Measurements from ENCODE around the gene PLCXD3.

Gene PLCXD3

DNA sequence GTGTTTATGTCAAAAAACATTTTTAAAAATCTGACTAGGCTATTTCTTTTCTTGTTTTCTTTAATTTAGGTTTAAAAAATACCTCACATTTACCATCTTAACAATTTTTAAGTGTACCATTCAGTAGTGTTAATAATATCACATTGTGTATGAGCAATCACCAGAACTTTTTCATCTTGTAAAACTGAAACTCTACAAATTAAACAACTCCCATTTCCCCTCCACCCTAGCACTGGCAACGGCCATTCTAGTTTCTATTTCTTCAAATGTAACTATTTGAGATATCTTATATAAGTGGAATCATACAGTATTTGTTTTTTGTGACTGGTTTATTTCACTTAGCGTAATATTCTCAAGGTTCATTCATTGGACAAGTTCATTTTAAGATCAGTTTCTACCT, 27.7 kb downstream of the PLCXD3 start:
- TF ChIP-seq, protein P1, sequence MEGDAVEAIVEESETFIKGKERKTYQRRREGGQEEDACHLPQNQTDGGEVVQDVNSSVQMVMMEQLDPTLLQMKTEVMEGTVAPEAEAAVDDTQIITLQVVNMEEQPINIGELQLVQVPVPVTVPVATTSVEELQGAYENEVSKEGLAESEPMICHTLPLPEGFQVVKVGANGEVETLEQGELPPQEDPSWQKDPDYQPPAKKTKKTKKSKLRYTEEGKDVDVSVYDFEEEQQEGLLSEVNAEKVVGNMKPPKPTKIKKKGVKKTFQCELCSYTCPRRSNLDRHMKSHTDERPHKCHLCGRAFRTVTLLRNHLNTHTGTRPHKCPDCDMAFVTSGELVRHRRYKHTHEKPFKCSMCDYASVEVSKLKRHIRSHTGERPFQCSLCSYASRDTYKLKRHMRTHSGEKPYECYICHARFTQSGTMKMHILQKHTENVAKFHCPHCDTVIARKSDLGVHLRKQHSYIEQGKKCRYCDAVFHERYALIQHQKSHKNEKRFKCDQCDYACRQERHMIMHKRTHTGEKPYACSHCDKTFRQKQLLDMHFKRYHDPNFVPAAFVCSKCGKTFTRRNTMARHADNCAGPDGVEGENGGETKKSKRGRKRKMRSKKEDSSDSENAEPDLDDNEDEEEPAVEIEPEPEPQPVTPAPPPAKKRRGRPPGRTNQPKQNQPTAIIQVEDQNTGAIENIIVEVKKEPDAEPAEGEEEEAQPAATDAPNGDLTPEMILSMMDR (IDR thresholded peaks at IDR 0.05), result no peak

DNA sequence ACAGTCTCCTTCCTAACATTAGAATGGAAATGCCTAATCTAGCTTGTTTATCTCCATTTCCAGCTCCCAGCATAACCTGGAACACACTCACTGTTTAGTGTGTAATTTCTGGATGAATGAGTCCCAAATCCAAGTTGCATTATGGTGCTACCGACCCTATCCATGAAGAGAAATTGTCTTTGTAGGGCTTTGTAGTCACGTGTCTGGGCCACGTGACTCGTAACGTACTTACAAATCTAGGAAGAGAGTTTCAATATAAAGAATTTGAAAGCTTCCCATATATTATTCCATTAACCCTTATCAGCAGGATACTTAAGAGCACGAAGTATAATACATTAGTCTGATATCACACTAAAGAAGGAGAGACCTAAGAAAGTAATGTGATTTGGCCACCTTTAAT, 28.2 kb downstream of the PLCXD3 start:
- TF ChIP-seq, protein P1 (IDR thresholded peaks at IDR 0.05), result no peak

DNA sequence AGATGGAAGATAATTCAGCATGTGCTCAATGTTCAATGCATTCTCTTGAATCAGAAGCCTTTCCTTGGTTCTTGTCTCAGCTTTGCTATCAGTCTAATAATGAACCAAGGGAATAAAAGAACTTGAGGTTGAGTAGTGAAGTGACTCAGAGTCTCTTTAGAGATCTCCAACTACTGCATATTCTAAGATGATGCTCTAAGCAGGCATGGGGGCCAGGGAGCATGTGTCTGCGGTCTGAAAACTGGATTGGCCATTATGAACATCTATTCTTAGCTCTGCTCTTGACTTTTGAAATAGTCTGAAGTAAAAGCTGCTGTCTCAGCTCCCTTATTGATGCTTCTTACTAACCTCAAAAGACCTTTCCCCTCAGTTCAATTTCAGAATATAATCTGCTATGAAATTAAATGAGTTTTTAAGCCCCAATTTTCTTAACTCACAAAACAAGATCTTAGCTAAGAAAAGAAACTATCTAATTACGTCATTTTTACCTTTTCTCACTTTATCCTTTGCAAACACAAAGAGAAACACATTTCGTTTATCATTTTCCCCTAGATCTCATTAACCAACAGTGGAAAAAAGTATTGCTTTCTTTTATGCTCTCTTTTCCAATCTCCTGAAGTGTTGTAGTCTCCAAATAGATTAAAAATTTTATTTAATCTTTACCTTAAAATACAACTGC, 44.8 kb downstream of the PLCXD3 start:
- TF ChIP-seq, protein P1 (IDR thresholded peaks at IDR 0.05), result no peak

DNA sequence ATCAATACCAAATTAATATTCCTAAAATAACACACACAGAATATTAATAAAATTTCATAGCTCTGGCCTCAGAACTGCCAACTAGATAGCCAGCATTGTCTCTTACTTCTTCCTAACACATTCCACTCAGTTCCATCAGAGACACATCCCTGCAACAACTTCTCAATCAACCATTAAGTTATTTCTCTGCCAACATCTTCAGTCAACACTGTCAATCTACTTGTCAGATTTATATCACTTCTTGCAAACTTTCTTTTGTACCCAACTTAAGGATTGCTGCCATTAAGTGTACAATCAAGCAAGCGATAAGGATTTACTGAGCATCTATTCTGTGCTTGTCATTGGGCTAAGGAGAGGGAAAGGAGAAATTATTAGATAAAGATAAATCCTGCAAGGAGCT, 50.8 kb downstream of the PLCXD3 start:
- TF ChIP-seq, protein P1 (IDR thresholded peaks at IDR 0.05), result no peak

DNA sequence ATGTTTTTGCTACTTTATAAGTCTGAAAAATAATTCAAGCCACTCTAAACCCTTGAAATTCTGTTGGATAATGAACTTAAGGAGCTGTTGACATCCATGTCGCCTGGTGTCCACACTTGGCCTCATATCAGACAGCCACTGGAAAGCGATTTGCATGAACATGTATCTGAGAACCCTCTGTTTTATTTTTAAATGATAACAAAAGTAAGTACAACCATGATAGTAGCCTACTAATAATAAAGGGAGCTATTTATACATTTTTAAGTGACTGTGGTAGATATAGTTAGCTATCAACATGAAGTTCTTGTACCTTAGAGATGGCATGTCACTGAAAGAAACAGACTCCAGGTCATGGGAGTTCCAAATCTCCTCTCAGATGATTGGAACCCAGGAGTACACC, 53.3 kb downstream of the PLCXD3 start:
- TF ChIP-seq, protein P1 (IDR thresholded peaks at IDR 0.05), result no peak

DNA sequence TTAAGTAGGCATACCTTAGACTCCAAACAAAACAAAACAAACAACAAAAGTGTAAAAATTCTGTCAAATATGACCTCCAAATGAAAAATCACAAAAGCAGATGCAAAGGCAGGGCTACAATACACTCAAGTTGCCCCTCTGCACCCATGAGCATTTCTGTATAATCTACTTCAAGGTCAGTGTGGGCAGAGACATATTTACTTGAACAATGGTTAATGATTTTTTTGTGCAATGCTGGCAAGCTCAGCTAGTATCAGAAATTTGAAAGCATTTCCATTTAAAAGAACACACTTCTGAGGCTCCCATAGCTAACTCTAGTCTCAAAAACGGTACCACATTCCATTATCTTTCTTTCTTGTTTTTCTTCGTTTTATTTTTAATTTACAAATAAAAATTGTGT, 57.9 kb downstream of the PLCXD3 start:
- TF ChIP-seq, protein P1 (IDR thresholded peaks at IDR 0.05), result no peak

DNA sequence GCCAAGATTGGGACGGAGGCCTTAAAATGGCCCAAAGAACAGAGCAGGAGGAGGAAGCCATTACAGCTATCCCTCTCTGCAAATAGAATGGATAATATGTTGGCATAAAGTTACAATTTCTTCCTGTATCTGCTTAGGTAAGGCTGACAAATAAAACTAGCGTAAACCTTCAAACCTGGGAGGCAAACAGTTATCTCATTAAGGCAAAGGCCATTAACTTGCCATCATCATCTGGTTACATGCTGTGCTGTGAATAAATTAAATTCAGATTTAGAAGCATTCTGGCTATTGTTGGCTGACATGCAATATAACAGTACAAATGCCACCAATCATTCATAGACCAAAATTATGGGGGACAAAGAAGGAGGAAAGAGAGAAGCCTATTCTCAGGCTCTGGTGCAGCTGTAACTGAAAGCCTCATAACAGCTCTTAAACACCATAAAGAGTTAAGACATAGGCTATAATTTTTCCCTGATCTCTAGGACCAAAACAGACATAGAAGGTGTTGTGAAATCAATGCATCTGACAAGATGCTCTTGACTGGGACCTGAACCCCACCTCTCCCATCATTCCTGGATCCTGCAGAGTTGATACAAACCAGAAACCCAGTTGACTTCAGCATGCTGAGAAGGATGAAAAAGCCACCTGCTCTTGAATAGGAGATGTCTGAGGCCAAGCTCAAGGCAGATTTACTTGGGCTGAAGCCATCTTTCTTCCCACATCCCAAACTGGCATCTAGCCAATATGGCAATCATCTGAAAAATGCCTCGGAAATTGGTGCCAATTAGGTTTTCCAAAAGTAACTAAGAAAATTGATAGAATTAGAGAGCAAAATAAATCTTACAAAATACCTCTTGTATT, 62.5 kb downstream of the PLCXD3 start:
- TF ChIP-seq, protein P1 (IDR thresholded peaks at IDR 0.05), result no peak

Measured in LNCAP (cell line).